Endothelial cell of umbilical vein (primary cell): ENCODE measurements around the gene CASP9. TPM values are rescaled to one million over a fixed set of nuclear protein-coding genes. Genes with fewer than 3 reads are reported as not detected.

Source experiments
- BruUV-seq: library from RNA; stranded (reverse); fragments of 400-500 nt; replicated peaks from 2 replicates; lab custom pipeline; 2021; lab: Mats Ljungman, UMichigan
- CTCF ChIA-PET: fragments of 300-600, 350-600 bp; sonication (Branson Sonifier 250); formaldehyde crosslinking; loops from one replicate; lab custom pipeline; 2021; ENCODE audit warnings: antibody characterized with exemption, inconsistent platforms; lab: Charles Lee
- POLR2A ChIA-PET: fragments of 300-600, 350-600 bp; sonication (Branson Sonifier 250); formaldehyde crosslinking; loops from one replicate; lab custom pipeline; 2021; ENCODE audit warnings: antibody characterized with exemption, inconsistent platforms; lab: Charles Lee
- DNase-seq: peaks from one replicate; pipeline ENCODE4 v3.0.0-alpha.2; 2011; ENCODE audit warnings: low read depth, low spot score
- FAIRE-seq: peaks from 2 replicates; lab custom pipeline; 2011; peaks lifted over from hg19 to GRCh38; lab: Jason Lieb, UNC
- H2AFZ ChIP-seq: 2 replicates; pipeline ENCODE4 v1.6.0; 2012; ENCODE audit warnings: low read depth, low read length, control low read depth, inconsistent platforms
- H3K27ac ChIP-seq: 2 replicates; pipeline ENCODE4 v1.5.1; 2011; ENCODE audit warnings: low read depth, mild to moderate bottlenecking, control low read depth, low read length, moderate library complexity; ENCODE audit not compliant: insufficient read depth
- H3K27me3 ChIP-seq, 2 experiments: 2 replicates each; pipeline versions ENCODE4 v1.6.0 to v1.6.1; 2011; ENCODE audit warnings: low read length in 2 of 2, mixed read lengths in 1 of 2; ENCODE audit not compliant: control insufficient read depth in 2 of 2, insufficient read depth in 2 of 2
- H3K36me3 ChIP-seq, 2 experiments: 2 replicates in 1 of 2; 3 replicates in 1 of 2; pipeline ENCODE4 v1.5.1; 2011; ENCODE audit warnings: low read length in 2 of 2, mild to moderate bottlenecking in 1 of 2, moderate library complexity in 1 of 2; ENCODE audit not compliant: control insufficient read depth in 2 of 2, insufficient read depth in 2 of 2; ENCODE audit errors: extremely low read depth in 1 of 2
- H3K4me1 ChIP-seq: 3 replicates; pipeline ENCODE4 v1.5.1; 2011; ENCODE audit warnings: mild to moderate bottlenecking, low read length; ENCODE audit not compliant: control insufficient read depth, insufficient read depth; ENCODE audit errors: extremely low read depth
- H3K4me2 ChIP-seq: 2 replicates; pipeline ENCODE4 v1.6.1; 2011; ENCODE audit warnings: low read length, control low read depth, mixed read lengths; ENCODE audit not compliant: insufficient read depth
- H3K4me3 ChIP-seq, 3 experiments: fragments of 200-600 bp in 1 of 3; sonication (generic), shearing (Covaris generic) in 1 of 3; replicated peaks in 1 of 3; 2 replicates each; pipeline ENCODE4 v1.5.1; 2011 to 2016; ENCODE audit warnings: control low read depth in 3 of 3, low read length in 3 of 3, mild to moderate bottlenecking in 2 of 3, inconsistent platforms in 1 of 3, low read depth in 1 of 3, moderate library complexity in 1 of 3; ENCODE audit not compliant: insufficient read depth in 1 of 3
- H3K79me2 ChIP-seq: 2 replicates; pipeline ENCODE4 v1.6.0; 2012; ENCODE audit warnings: low read length, inconsistent platforms; ENCODE audit not compliant: control insufficient read depth, insufficient read depth
- H3K9ac ChIP-seq: replicated peaks from 2 replicates; pipeline ENCODE3; 2011; ENCODE audit warnings: low read length, control low read depth; ENCODE audit not compliant: insufficient read depth; ENCODE audit errors: extremely low read depth
- H3K9me1 ChIP-seq: replicated peaks from 3 replicates; pipeline ENCODE4 v1.6.0; 2011; ENCODE audit warnings: mild to moderate bottlenecking, low read length; ENCODE audit not compliant: control insufficient read depth, insufficient read depth; ENCODE audit errors: extremely low read depth
- H3K9me3 ChIP-seq: replicated peaks from 2 replicates; pipeline ENCODE4 v1.5.1; 2012; ENCODE audit warnings: low read length, inconsistent platforms; ENCODE audit not compliant: control insufficient read depth, insufficient read depth
- H4K20me1 ChIP-seq: replicated peaks from 2 replicates; pipeline ENCODE3; 2011; ENCODE audit warnings: mild to moderate bottlenecking, low read length; ENCODE audit not compliant: control insufficient read depth, insufficient read depth; ENCODE audit errors: extremely low read depth
- EZH2 ChIP-seq: IDR thresholded peaks from 2 replicates; pipeline ENCODE4 v1.6.1; 2012; ENCODE audit warnings: borderline replicate concordance, low read depth, mild to moderate bottlenecking, moderate library complexity, low read length, inconsistent platforms; ENCODE audit not compliant: severe bottlenecking
- FOS ChIP-seq: IDR thresholded peaks from 2 replicates; pipeline ENCODE4 v1.6.1; 2011; ENCODE audit warnings: mild to moderate bottlenecking, low read length, moderate library complexity, borderline replicate concordance; ENCODE audit not compliant: insufficient read depth
- GATA2 ChIP-seq: IDR thresholded peaks from 2 replicates; pipeline ENCODE4 v1.7.0; 2011; ENCODE audit warnings: low read depth, mild to moderate bottlenecking, moderate library complexity, mixed read lengths, low read length; ENCODE audit not compliant: insufficient read length, insufficient read depth
- JUN ChIP-seq: IDR thresholded peaks from 2 replicates; pipeline ENCODE4 v1.6.1; 2011; ENCODE audit warnings: borderline replicate concordance, low read depth; ENCODE audit not compliant: insufficient read length, insufficient read depth
- MYC ChIP-seq: IDR thresholded peaks from one replicate; pipeline ENCODE4 v1.6.1; 2011; ENCODE audit warnings: mild to moderate bottlenecking, low read depth, low read length
- POLR2A ChIP-seq: IDR thresholded peaks from 2 replicates; pipeline ENCODE4 v1.6.1; 2012; ENCODE audit warnings: low read depth, mild to moderate bottlenecking, control low read depth, low read length
- POLR2AphosphoS5 ChIP-seq: IDR thresholded peaks from 2 replicates; pipeline ENCODE4 v1.6.1; 2012; ENCODE audit warnings: low read depth, mild to moderate bottlenecking, control low read depth, low read length, moderate library complexity; ENCODE audit not compliant: insufficient read depth
- dilution Hi-C: fragments of 300-500 bp; cut with MboI; formaldehyde crosslinking; loops from one replicate; pipeline ENCODE4 v1.15.0; 2019; ENCODE audit warnings: low sequenced_read_pairs; ENCODE audit not compliant: extremely low pct_ligation_motif_present
- intact Hi-C: fragments of 100-400 bp; cut with micrococcal nuclease; formaldehyde crosslinking; loops from one replicate; pipeline ENCODE4 v1.10.0; 2022
- polyA plus RNA-seq, 4 experiments: library from polyadenylated mRNA; depleted of rRNA in 3 of 4; stranded (reverse) in 3 of 4; unstranded in 1 of 4; fragments of >200 nt; gene quantifications; 2 replicates each; pipeline versions ENCODE4 v1.2.1 to v1.2.3, GENCODE V29; 2011 to 2012; ENCODE audit warnings: missing spikeins in 1 of 4
- total RNA-seq: library from RNA; stranded (reverse); gene quantifications from 2 replicates; pipeline ENCODE4 v1.2.3, GENCODE V29; 2021
- TF ChIP-seq, protein P1 (sequence below): IDR thresholded peaks from 2 replicates; pipeline ENCODE4 v1.6.1; 2011; ENCODE audit not compliant: insufficient read depth, insufficient read length
- TF ChIP-seq, protein P2 (sequence below), 2 donors: IDR thresholded peaks; 1 replicate in 1 of 2; 2 replicates in 1 of 2; pipeline ENCODE4 v1.5.1; 2011; ENCODE audit warnings: low read length in 2 of 2, mild to moderate bottlenecking in 2 of 2, moderate library complexity in 2 of 2, control low read depth in 1 of 2, inconsistent platforms in 1 of 2, low read depth in 1 of 2; ENCODE audit not compliant: insufficient read depth in 1 of 2; ENCODE audit errors: extremely low read depth in 1 of 2

CASP9 gene
- total and polyA plus RNA-seq, 2 donors (not counting 3 experiments of a cell fraction or from before 2014, with no cell fraction given): 10.5 to 14.1 TPM

DNA sequence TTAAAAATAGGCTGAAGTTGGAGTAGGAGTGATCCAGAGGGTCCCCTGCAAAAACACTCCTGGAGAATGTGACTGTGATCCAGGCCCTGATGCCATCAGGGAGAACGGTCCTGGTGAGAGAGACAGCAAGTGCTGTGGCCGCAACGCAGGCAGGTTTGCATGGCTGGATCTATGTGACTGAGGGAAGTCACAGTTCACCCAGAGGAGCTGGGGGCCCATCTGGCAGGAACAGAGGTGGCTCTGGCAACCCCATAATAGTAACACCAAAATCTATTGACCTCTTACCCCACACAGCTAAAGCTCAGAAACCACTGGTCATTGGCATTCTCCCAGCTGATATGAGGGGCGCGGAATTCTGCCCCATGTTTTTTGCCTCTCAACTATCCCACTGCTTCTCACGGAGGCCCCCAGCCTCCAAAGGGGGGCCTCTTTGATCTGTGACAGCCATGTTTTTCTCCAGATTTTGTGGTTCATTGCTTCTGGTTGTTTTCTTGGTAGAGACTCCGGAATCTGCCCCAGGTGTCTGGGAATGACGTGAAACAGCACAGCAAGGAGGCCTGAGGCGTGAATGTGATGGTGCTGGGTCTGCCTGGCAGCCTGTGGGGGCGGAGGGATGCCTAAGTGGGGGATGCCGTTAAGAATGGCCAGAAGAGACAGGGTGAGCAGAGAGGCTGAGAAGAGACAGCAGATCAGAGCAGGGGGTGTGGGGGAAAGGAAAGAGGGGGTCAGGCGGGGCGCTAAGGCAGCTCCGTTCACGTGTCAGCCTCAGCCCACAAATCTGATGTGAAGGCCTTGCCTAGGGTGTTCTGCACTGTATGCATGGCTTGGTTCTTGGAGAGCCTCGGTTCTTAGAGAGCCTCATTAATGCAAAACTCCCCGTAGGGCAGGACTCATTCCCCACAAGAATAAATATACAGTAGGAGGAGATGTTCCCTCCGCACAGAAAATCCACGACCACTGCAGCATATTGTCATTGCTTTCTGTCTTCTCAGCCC, 23.5 kb downstream of the CASP9 start:
- Histone ChIP-seq H4K20me1 (no peaks in the 10 kb centered on the region), H3K79me2 (no peaks in the 10 kb centered on the region), H3K4me1 (no peaks in the 10 kb centered on the region), H3K9me3 (no peaks in the 10 kb centered on the region), H3K4me3 (no peak overlapping the region), H3K36me3 (no peaks in the 10 kb centered on the region), H3K9me1 (no peaks in the 10 kb centered on the region), H3K9ac (no peak overlapping the region), H3K27me3 (no peaks in the 10 kb centered on the region), H2AFZ (no peak overlapping the region), H3K4me2 (no peak overlapping the region), H3K27ac (no peak overlapping the region)
- ChIA-PET CTCF (interaction anchor here (1.0 to 3.6 kb wide), 6 partner anchors 8 to 177 kb away, joined by 3 to 22 read pairs (median 5); no protein-coding TSS in a partner anchor), POLR2A (no interaction called here)
- BruUV-seq: no TSS peak
- TF ChIP-seq, protein P1, sequence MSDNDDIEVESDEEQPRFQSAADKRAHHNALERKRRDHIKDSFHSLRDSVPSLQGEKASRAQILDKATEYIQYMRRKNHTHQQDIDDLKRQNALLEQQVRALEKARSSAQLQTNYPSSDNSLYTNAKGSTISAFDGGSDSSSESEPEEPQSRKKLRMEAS: no peak
- TF ChIP-seq GATA2 (no peak), EZH2 (no peak), POLR2A (no peak), JUN (no peak), MYC (no peak), POLR2AphosphoS5 (no peak), FOS (no peak)
- TF ChIP-seq, protein P2, sequence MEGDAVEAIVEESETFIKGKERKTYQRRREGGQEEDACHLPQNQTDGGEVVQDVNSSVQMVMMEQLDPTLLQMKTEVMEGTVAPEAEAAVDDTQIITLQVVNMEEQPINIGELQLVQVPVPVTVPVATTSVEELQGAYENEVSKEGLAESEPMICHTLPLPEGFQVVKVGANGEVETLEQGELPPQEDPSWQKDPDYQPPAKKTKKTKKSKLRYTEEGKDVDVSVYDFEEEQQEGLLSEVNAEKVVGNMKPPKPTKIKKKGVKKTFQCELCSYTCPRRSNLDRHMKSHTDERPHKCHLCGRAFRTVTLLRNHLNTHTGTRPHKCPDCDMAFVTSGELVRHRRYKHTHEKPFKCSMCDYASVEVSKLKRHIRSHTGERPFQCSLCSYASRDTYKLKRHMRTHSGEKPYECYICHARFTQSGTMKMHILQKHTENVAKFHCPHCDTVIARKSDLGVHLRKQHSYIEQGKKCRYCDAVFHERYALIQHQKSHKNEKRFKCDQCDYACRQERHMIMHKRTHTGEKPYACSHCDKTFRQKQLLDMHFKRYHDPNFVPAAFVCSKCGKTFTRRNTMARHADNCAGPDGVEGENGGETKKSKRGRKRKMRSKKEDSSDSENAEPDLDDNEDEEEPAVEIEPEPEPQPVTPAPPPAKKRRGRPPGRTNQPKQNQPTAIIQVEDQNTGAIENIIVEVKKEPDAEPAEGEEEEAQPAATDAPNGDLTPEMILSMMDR (IDR thresholded peaks at IDR 0.05; ENCODE audit: extremely low read depth in 1 of 2, insufficient read depth in 1 of 2, low read depth in 1 of 2, low read length in 2 of 2): no peak
- dilution Hi-C loops: no loop called here
- DNase-seq: no peak
- intact Hi-C loops: loop anchor here (1.0 kb wide), 2 partner anchors 69 to 177 kb away; no protein-coding TSS in a partner anchor
- no peak for FAIRE-seq
